ENCODE measurements around the gene RFX6. TPM values are rescaled to one million over a fixed set of nuclear protein-coding genes. Genes with fewer than 3 reads are reported as not detected.

The RFX6 gene
- polyA plus RNA-seq, 1 experiment = not detected

- TF ChIP-seq CTCF (IDR thresholded peaks at IDR 0.05; ENCODE audit: low read depth, low read length) = no peak
- CTCF ChIA-PET = interaction anchor here (0.6 kb wide), 1 partner anchor 13 kb away, joined by 3 read pairs; no protein-coding TSS in a partner anchor
- DNase-seq (ENCODE audit: low read depth, low spot score) = no peak
- POLR2A ChIA-PET = no interaction called here
- Histone ChIP-seq H3K9me3 (ENCODE audit: control insufficient read depth, insufficient read depth, low read length) (no peaks in the 10 kb centered on the region), H3K27ac (ENCODE audit: low read depth, low read length) (no peak overlapping the region), H3K4me3 (ENCODE audit: low read depth, low read length) (no peak overlapping the region), H3K27me3 (ENCODE audit: control insufficient read depth, insufficient read depth, low read length) (no peaks in the 10 kb centered on the region)
Measured at GRCh38 chr6:116859264-116859663, 17.8 kb upstream of the RFX6 start.

- Histone ChIP-seq H3K27ac (ENCODE audit: low read depth, low read length) (no peak overlapping the region), H3K9me3 (ENCODE audit: control insufficient read depth, insufficient read depth, low read length) (no peaks in the 10 kb centered on the region), H3K4me3 (ENCODE audit: low read depth, low read length) (no peak overlapping the region), H3K27me3 (ENCODE audit: control insufficient read depth, insufficient read depth, low read length) (no peaks in the 10 kb centered on the region)
- DNase-seq (ENCODE audit: low read depth, low spot score) = no peak
- ChIA-PET CTCF (no interaction called here), POLR2A (no interaction called here)
- TF ChIP-seq CTCF (IDR thresholded peaks at IDR 0.05; ENCODE audit: low read depth, low read length) = no peak
Measured at GRCh38 chr6:116866281-116866871, 10.7 kb upstream of the RFX6 start.

GRCh38 chr6:116872771-116873170, 4.3 kb upstream of the RFX6 start:
- CTCF ChIA-PET = no interaction called here
- H3K27ac ChIP-seq (ENCODE audit: low read depth, low read length) = no peak overlapping the region
- H3K9me3 ChIP-seq (ENCODE audit: control insufficient read depth, insufficient read depth, low read length) = no peaks in the 10 kb centered on the region; the same call in 1 of the 2 replicates
- no peak overlapping the region for H3K4me3 ChIP-seq (ENCODE audit: low read depth, low read length)
- TF ChIP-seq CTCF (IDR thresholded peaks at IDR 0.05; ENCODE audit: low read depth, low read length) = no peak
- DNase-seq (ENCODE audit: low read depth, low spot score) = no peak
- peaks cover 18% of the 10 kb centered on the region for H3K27me3 ChIP-seq (ENCODE audit: control insufficient read depth, insufficient read depth, low read length)
- POLR2A ChIA-PET = no interaction called here

GRCh38 chr6:116876107-116876506, 935 bp upstream of the RFX6 start:
- DNase-seq (ENCODE audit: low read depth, low spot score) = no peak

More at GRCh38 chr6:116876107-116876506, 935 bp upstream of the RFX6 start:
- Histone ChIP-seq H3K27me3 (ENCODE audit: control insufficient read depth, insufficient read depth, low read length) (peaks cover 18% of the 10 kb centered on the region), H3K9me3 (ENCODE audit: control insufficient read depth, insufficient read depth, low read length) (no peaks in the 10 kb centered on the region; the same call in 1 of the 2 replicates), H3K27ac (ENCODE audit: low read depth, low read length) (no peak overlapping the region), H3K4me3 (ENCODE audit: low read depth, low read length) (no peak overlapping the region)
- ChIA-PET CTCF (no interaction called here), POLR2A (no interaction called here)
- TF ChIP-seq CTCF (IDR thresholded peaks at IDR 0.05; ENCODE audit: low read depth, low read length) = no peak
